DND-41 (cell line): ENCODE measurements around the gene ACAD11.

Source experiments
- ATAC-seq: fragments of 200-7000 bp; cut with Tn5 transposase; 3 replicates; pipeline ENCODE4 v1.9.1; 2021; ENCODE audit warnings: low read depth; ENCODE audit not compliant: insufficient read depth
- DNase-seq: peaks from one replicate; pipeline ENCODE4 v3.0.0-alpha.2; 2020
- H2AFZ ChIP-seq: 2 replicates; pipeline ENCODE4 v1.6.0; 2012; ENCODE audit warnings: low read depth, low read length
- H3K27ac ChIP-seq: 2 replicates; pipeline ENCODE4 v1.5.1; 2012; ENCODE audit warnings: low read length, inconsistent platforms
- H3K27me3 ChIP-seq: fragments of 200-600 bp; sonication (generic); 2 replicates; pipeline ENCODE4 v1.6.0; 2012; ENCODE audit warnings: low read length, mild to moderate bottlenecking, inconsistent platforms; ENCODE audit not compliant: insufficient read depth, poor library complexity
- H3K36me3 ChIP-seq: 2 replicates; pipeline ENCODE4 v1.5.1; 2012; ENCODE audit warnings: low read length, inconsistent platforms; ENCODE audit not compliant: insufficient read depth
- H3K4me1 ChIP-seq: 2 replicates; pipeline ENCODE4 v1.5.1; 2012; ENCODE audit warnings: mild to moderate bottlenecking, low read length; ENCODE audit not compliant: insufficient read depth
- H3K4me2 ChIP-seq: 2 replicates; pipeline ENCODE4 v1.6.0; 2012; ENCODE audit warnings: mild to moderate bottlenecking, moderate library complexity, low read length, inconsistent platforms; ENCODE audit not compliant: insufficient read depth
- H3K4me3 ChIP-seq, 2 experiments: fragments of 200-600 bp in 1 of 2; shearing (Covaris generic) in 1 of 2; 2 replicates each; pipeline ENCODE4 v1.5.1; 2012 to 2016; ENCODE audit warnings: inconsistent platforms in 2 of 2, low read length in 2 of 2, mild to moderate bottlenecking in 2 of 2, low read depth in 1 of 2, moderate library complexity in 1 of 2
- H3K79me2 ChIP-seq: 2 replicates; pipeline ENCODE4 v1.6.0; 2012; ENCODE audit warnings: low read length, inconsistent platforms; ENCODE audit not compliant: insufficient read depth
- H3K9ac ChIP-seq: 2 replicates; pipeline ENCODE4 v1.6.0; 2012; ENCODE audit warnings: low read depth, mild to moderate bottlenecking, inconsistent platforms, low read length, moderate library complexity
- H3K9me3 ChIP-seq: 2 replicates; pipeline ENCODE4 v1.5.1; 2012; ENCODE audit warnings: low read length, moderate library complexity, mild to moderate bottlenecking, inconsistent platforms; ENCODE audit not compliant: insufficient read depth, severe bottlenecking
- H4K20me1 ChIP-seq: 2 replicates; pipeline ENCODE4 v1.6.0; 2012; ENCODE audit warnings: low read length; ENCODE audit not compliant: insufficient read depth
- CTCF ChIP-seq: IDR thresholded peaks from 2 replicates; pipeline ENCODE4 v1.5.1; 2012; ENCODE audit warnings: borderline replicate concordance, low read length, moderate library complexity, mild to moderate bottlenecking; ENCODE audit not compliant: poor library complexity, severe bottlenecking; ENCODE audit errors: extremely low read depth
- EZH2 ChIP-seq: IDR thresholded peaks from 3 replicates; pipeline ENCODE4 v1.6.1; 2012; ENCODE audit warnings: borderline replicate concordance, low read depth, mild to moderate bottlenecking, moderate library complexity, low read length, inconsistent platforms; ENCODE audit not compliant: severe bottlenecking

Gene ACAD11

GRCh38 chr3:132593241-132593946 is 66.2 kb downstream of the ACAD11 start:
- no peaks in the 10 kb centered on the region for H3K4me1 ChIP-seq
- no peak overlapping the region for H3K4me2 ChIP-seq
- no peak for TF ChIP-seq EZH2
- H3K36me3 ChIP-seq, result peaks cover 3% of the 10 kb centered on the region; the same call in 1 of the 2 replicates
- H3K4me3 ChIP-seq, result no peak overlapping the region
- no peak for DNase-seq
- no peak for ATAC-seq
- no peaks in the 10 kb centered on the region for H3K9me3 ChIP-seq
- H4K20me1 ChIP-seq, result no peaks in the 10 kb centered on the region
- no peak overlapping the region for H3K9ac ChIP-seq
- no peaks in the 10 kb centered on the region for H3K79me2 ChIP-seq
- no peaks in the 10 kb centered on the region for H3K27me3 ChIP-seq
- no peak overlapping the region for H3K27ac ChIP-seq
- no peak overlapping the region for H2AFZ ChIP-seq

- H3K9ac ChIP-seq, result no peak overlapping the region
- DNase-seq (no peak), ATAC-seq (no peak)
- no peaks in the 10 kb centered on the region for H3K79me2 ChIP-seq
- no peaks in the 10 kb centered on the region for H3K4me1 ChIP-seq
- H3K4me3 ChIP-seq, result no peak overlapping the region
- H3K27ac ChIP-seq, result no peak overlapping the region
- H4K20me1 ChIP-seq, result no peaks in the 10 kb centered on the region
- H2AFZ ChIP-seq, result no peak overlapping the region
- TF ChIP-seq CTCF, result no peak
- TF ChIP-seq EZH2, result no peak
- H3K27me3 ChIP-seq, result no peaks in the 10 kb centered on the region
- H3K9me3 ChIP-seq, result no peaks in the 10 kb centered on the region
- no peak overlapping the region for H3K4me2 ChIP-seq
- H3K36me3 ChIP-seq, result peaks cover 3% of the 10 kb centered on the region; the same call in 1 of the 2 replicates
Measured at GRCh38 chr3:132592216-132592615, 67.4 kb downstream of the ACAD11 start.

GRCh38 chr3:132587401-132587800 is 72.2 kb downstream of the ACAD11 start:
- no peak for ATAC-seq
- H3K27me3 ChIP-seq, result no peaks in the 10 kb centered on the region

More at GRCh38 chr3:132587401-132587800, 72.2 kb downstream of the ACAD11 start:
- no peaks in the 10 kb centered on the region for H3K4me1 ChIP-seq
- no peak overlapping the region for H3K27ac ChIP-seq
- H3K79me2 ChIP-seq, result no peaks in the 10 kb centered on the region
- no peaks in the 10 kb centered on the region for H3K36me3 ChIP-seq
- H3K4me3 ChIP-seq, result no peak overlapping the region
- no peaks in the 10 kb centered on the region for H4K20me1 ChIP-seq
- H3K9me3 ChIP-seq, result no peaks in the 10 kb centered on the region
- no peak for DNase-seq
- no peak overlapping the region for H3K4me2 ChIP-seq
- TF ChIP-seq CTCF (no peak), EZH2 (no peak)
- H2AFZ ChIP-seq, result no peak overlapping the region
- H3K9ac ChIP-seq, result no peak overlapping the region
